HT1080 (cell line): ENCODE data around the gene CACNA2D1. TPM values are rescaled to one million over a fixed set of nuclear protein-coding genes. Genes with fewer than 3 reads are reported as not detected.
A peak's percentile ranks its signal among the peaks of the same experiment; 100 is the strongest.

Experiments used
- DNase-seq: peaks from one replicate; pipeline ENCODE4 v3.0.0-alpha.2; 2015; ENCODE audit warnings: low read depth
- total RNA-seq: library from RNA; depleted of rRNA; stranded (reverse); fragments of >200 nt; shearing (Covaris generic); gene quantifications from 2 replicates; pipeline ENCODE4 v1.2.3, GENCODE V29; 2014

The CACNA2D1 gene
- total RNA-seq, 1 experiment from 2014 or later, result 11.9 TPM

DNA sequence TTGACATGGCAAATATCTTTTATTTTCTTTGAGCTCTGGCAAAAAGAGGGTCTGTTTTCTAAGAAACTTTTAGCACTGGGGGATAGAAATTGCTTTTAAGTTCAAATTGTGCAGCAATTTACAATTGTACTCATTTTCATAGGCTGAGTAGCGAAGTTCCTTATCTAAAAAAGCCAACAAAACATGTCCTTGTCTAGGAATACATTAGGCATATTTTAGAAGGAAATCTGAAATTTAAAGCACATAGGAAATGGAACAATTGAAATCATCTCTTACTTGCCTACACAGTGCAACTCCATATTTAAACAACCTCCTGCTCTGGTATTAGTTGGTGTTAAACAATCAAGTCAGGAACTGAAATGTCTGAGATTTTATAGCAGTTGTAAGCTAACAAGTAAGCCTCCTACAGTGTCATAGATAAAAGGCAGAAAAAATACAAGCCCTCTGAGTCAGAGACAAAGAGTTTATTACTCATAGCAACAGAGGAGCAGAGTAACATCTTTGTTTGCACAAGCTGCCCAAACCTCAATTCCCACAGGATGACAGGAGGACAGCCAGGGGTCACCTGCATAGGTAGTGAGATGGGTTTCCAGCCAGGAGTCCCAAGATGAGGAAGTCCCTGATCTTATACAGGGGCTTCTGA, 393.6 kb downstream of the CACNA2D1 start:
- DNase-seq, result peak; percentile 92

DNA sequence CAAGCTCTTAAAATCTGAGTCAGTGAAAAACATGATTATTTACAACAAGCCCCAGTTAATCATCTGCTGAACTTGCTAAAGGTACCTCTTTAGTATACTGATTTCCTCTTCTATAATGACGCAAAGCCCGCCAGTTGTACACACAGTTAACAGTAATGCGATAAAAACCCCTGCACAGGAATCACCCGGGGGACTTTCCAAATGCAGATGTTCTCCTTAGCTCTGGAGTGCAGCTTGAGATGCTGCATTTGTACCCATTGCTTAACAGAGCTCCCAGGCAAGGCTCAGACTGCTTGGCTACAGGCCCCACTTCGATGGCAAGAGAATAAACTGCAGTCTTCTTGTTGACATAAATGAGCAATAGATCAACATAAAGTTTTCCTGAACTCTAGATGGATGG, 394.1 kb downstream of the CACNA2D1 start:
- no peak for DNase-seq

GRCh38 chr7:82044497-82045080, 399.0 kb downstream of the CACNA2D1 start:
- DNase-seq, result peak; percentile 24

DNA sequence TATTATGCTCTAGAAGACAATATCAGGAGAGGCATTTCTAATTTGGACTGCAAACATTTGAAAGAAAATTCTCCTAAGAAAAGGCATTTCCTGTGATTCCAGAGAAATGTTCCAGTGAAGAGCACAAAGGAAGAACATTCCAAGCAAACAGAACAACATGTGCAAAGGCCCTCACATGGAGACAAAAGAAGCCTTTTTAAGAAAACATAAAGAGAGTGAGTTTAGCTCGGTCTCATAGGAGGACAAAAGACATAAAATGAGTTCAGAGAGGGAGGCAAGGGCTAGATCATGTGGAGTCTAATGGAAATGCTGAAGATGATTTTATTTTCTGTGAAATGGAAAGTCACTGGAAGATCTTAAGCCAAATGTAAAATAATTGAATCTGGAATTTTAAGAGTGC, 404.0 kb downstream of the CACNA2D1 start:
- no peak for DNase-seq

GRCh38 chr7:82036146-82036886, 407.3 kb downstream of the CACNA2D1 start:
- DNase-seq, result peak; percentile 64

- DNase-seq, result no peak
Observed at GRCh38 chr7:82035456-82035855, 408.1 kb downstream of the CACNA2D1 start.

GRCh38 chr7:82032901-82033300, 410.7 kb downstream of the CACNA2D1 start:
- no peak for DNase-seq

- DNase-seq, result peak; percentile 1
Observed at GRCh38 chr7:82029236-82029913, 414.2 kb downstream of the CACNA2D1 start.

- DNase-seq, result no peak
Observed at GRCh38 chr7:82028097-82028496, 415.5 kb downstream of the CACNA2D1 start.

GRCh38 chr7:82021713-82022112, 421.9 kb downstream of the CACNA2D1 start:
- DNase-seq, result no peak

GRCh38 chr7:82021036-82021435, 422.5 kb downstream of the CACNA2D1 start:
- no peak for DNase-seq

DNA sequence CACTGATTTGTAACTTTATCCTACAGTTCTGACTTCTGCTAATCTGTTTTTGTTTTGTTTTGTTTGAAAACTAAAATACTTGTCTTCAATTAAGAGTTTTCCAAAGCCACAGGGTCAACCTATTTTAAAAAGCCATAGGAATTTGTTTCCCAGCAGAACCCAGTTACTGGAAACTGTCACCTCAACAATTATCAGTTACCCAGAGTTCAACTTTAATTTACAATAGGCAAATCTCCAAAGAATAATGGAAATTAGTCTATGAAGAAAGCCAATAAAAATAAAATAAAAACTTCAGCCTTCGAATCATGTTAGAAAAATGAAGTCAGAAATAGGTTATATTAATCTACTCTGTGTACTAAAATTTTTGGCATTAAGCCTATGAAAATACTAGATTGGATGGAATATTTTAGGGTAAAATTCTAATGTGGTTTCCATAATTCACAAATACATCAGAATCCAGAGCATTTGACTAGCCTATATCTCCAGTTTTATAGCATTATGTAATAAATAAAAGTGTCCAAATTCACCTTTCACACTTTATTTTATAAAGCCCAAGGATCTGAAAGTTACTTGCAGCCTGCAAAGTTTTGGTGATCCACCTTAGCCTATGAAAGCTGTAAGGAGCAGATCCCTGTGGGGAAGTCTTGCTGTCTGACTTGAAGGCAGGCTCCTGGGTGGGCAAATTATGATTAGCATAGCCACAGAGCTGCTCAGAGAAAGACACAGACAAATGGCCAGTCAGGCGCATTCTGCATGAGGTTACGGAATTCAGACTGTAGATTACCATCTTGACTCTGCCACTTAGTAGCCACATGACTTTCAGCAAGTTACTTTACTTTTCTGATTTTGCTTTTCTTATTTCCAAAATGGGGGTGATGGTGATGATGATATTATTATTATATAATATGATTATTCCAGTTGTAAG, 423.8 kb downstream of the CACNA2D1 start:
- no peak for DNase-seq

DNA sequence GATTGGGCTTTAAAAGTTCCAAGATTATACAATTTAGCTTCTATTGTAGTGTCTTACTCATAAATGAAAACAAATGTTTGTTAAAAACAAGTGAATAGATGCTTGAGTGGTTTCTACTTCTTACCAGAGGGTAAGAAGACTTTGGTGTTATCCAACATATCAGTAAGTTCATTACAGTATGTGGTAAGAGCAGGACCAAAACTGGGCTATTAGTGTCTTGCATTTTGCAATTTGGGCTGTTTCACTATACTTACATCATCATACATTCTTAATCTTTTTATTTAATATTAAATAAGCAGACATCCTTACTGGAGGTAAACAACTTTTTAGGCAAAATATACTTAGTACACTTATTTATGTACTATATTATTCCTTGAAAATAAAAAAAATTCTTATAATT, 425.4 kb downstream of the CACNA2D1 start:
- no peak for DNase-seq

DNA sequence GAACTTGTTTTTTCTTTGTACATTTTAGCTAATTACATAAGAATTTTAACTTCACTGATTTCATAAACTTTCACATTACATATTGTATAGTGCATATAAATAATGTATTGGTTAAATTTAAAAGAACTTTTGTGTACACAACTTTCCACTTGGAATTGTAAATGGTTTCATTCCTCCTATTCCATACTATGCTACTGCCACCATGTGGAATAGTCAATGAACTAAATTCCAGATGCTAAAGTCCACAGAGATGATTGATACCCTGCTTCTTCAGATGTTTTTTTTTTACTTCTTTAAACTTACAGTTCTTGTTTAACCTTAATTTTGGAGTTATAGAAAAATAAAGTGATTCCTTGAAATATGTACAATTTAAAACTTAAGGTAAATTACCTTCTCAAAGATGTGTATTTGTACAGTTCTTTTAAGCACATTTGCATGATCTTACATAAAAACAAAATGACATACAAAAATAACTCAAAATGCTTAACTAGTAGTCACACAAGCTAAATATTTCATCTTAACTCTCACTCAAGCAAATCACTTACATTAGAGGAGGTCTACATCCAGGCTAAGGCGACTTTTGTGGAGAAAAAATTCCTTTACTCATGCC, 426.1 kb downstream of the CACNA2D1 start:
- peak; percentile 2 for DNase-seq

DNA sequence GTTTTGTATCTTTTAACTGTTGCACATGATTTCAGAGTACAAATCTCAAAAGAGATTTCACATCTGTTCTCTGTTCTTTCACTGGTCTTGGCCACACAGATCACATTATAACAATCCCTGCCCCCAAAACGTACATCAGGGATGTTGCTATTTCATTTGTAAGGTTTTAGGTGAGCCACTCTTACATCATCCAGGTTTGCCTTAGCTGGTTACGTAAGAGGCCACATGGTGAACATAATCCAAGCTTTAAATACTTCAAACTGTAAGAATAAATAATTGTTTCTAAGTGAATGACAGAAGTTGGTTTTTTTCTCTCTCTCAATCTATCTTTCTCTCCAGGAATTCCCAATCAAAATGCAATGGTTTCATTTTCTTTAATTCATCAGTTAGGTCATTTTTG, 427.8 kb downstream of the CACNA2D1 start:
- DNase-seq, result no peak

DNA sequence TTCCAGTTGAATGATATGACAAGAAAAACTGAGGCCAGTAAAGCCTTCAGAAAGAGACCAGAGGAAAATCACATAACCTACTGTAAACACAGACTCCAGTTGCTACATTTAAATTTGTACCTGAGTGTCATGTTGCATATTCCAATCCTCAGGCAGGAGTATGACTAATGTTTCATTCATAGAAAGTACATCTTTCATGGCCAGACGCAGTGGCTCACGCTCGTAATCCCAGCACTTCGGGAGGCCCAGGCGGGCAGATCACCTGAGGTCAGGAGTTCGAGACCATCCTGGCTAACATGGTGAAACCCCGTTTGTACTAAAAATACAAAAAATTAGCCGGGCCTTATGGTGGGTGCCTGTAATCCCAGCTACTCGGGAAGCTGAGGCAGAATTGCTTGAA, 429.0 kb downstream of the CACNA2D1 start:
- peak; percentile 6 for DNase-seq

GRCh38 chr7:82012453-82012852, 431.1 kb downstream of the CACNA2D1 start:
- DNase-seq, result no peak

- DNase-seq, result no peak
Observed at GRCh38 chr7:82010416-82010815, 433.2 kb downstream of the CACNA2D1 start.

- no peak for DNase-seq
Observed at GRCh38 chr7:82007315-82007714, 436.3 kb downstream of the CACNA2D1 start.

DNA sequence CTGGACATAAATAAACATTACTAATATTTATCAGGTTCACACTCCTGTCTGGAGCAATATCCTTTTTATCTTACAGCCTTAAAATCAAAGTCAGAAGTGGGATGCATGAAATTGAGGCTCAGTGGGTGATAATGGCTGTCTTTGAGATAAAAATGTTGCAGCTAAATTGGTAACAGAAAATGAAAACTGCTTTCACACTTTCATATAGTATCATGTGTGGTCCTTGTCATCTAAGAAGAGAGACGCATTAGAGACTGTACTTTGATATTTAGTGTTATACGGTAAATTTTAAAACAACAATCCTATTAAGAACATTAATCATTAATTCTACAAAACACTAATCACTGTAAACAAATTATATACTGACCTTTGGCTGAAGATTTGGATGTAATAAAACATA, 438.5 kb downstream of the CACNA2D1 start:
- DNase-seq, result no peak

DNA sequence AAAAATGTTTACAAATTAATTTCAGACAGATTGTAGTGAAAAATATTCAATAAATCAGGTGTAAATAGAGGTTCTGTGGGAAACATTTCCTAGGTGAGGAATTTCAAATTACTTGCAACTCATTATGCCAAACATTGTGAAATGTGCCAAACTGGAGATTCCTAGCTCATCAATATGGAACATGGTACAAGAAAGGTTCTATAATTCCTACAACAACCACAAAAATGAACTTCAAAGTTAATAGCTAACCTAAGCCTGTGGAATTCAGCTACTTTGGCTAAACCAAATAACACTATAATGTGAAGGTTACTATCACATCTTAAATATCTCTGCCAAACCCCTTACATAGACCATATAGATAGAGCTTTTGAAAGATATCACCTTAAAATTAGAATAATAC, 450.4 kb downstream of the CACNA2D1 start:
- DNase-seq, result no peak
